ENCODE data around the gene SHTN1.

Gene SHTN1

GRCh38 chr10:116836083-116836482, 168.9 kb downstream of the SHTN1 start:
- no peak for DNase-seq (ENCODE audit: low read depth, low spot score)

GRCh38 chr10:116835658-116836057, 169.3 kb downstream of the SHTN1 start:
- no peak for DNase-seq (ENCODE audit: low read depth, low spot score)

- DNase-seq (ENCODE audit: low read depth, low spot score), result no peak
Observed at GRCh38 chr10:116833986-116834985, 170.7 kb downstream of the SHTN1 start.

- DNase-seq (ENCODE audit: low read depth, low spot score), result no peak
Observed at GRCh38 chr10:116831790-116832189, 173.2 kb downstream of the SHTN1 start.

All from activated naive CD8-positive, alpha-beta T cell treated with anti-CD3 and anti-CD28 coated beads, Interleukin-2, amount 50 U/mL, for 16 hours (primary cell).